Hepatic stellate cell (primary cell): Measurements from ENCODE around the gene SLC34A1.
"Not testable (repeated sequence)": the region's sequence is repeated elsewhere in the genome, so short reads cannot be mapped to it uniquely, and the experiment has no call there.

Experiments used
- DNase-seq: peaks from one replicate; pipeline ENCODE4 v3.0.0; 2011; ENCODE audit warnings: low spot score

Gene SLC34A1

DNA sequence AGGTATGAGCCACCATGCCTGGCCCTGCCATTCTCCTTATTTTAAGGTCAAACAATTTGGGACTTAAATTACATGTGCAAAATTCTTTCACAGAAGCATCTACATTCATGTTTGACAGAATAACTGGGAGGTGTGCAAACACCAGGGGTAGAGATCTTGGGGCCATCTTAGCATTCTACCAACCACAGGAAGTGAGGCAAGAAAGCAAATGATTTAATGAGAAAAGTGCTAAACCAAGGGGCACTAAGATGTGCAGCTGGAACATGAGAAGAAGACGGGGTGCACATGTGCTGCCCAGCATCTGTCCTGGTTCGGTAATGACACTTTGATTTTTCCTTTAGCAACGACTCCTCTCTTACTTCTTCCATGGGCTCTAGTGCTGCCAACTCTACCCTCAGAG lies 26.3 kb downstream of the SLC34A1 start:
- no peak for DNase-seq

DNA sequence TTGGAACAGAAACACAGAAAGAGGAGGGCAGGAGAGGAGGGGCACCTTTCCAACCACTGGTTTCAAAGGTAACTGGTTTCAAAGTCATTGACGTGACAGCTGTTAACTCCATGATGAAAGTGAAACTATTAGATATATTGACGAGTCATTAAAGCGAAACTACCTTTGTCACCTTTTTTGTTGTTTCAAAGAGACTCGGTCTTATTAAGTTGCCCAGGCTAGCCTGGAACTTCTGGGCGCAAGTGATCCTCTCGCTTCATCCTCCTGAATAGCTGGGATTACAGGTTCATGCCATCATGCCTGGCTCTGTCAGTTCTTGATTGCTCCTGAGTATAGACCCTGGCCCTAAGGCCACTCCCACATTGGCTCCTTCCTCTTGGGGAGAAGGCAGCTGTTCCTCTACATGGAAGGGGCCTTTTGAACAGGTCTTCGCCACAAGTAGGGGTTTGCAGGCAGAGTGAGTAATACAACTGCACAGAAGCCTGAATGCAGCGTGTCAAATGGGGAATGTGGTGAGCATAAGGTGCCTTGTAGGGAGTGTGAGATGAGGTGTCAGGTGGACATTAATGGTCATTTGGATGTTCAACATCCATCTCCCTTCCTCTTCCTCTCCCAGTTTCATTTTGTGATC lies 28.5 kb downstream of the SLC34A1 start:
- no peak for DNase-seq

DNA sequence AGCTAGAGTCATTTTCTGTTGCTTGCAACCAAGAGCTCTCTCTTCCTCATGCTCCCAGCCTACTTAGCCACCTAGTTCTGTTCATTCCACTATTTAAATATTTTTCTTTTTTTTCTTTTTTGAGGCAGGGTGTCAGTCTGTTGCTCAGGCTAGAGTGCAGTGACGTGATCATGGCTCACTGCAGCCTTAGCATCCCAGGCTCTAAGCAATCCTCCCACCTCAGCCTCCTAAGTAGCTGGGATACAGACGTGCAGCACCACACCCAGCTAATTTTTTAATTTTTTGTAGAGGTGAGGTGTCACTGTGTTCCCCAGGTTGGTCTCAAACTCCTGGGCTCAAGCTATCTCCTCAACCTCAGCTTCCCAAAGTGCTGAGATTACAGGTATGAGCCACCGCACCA lies 30.2 kb downstream of the SLC34A1 start:
- no peak for DNase-seq

DNA sequence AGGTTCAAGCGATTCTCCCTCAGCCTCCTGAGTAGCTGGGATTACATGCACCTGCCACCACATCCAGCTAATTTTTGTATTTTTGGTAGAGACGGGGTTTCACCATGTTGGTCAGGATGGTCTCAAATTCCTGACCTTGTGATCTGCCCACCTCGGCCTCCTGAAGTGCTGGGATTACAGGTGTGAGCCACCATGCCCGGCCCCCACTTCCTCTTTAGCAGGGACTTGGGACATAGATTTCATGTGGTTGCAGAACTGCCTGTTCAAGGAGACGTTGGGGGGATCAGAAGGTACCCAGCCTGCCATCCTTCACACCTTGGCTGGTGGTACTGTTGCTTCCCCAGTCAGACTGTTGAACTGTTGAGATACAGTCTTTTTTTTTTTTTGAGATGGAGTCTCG lies 32.8 kb downstream of the SLC34A1 start:
- DNase-seq = not testable (repeated sequence)

DNA sequence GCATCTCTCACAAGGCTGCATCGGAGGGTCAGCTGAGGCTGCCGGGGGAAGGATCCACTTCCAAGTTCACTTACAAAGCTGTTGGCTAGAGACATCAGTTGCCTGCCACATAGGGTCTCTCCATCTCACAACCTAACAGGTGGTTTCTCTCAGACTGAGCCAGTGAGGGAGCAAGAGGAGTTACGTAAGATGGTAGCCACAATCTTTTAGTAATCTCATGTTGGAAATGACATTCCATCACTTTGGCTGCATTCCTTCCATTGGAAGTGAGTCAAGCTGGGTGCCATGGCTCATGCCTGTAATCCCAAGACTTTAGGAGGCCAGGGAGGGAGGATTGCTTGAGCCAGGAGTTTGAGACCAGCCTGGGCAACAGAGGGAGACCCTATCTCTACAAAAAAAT lies 34.8 kb downstream of the SLC34A1 start:
- DNase-seq = peak; percentile 40

DNA sequence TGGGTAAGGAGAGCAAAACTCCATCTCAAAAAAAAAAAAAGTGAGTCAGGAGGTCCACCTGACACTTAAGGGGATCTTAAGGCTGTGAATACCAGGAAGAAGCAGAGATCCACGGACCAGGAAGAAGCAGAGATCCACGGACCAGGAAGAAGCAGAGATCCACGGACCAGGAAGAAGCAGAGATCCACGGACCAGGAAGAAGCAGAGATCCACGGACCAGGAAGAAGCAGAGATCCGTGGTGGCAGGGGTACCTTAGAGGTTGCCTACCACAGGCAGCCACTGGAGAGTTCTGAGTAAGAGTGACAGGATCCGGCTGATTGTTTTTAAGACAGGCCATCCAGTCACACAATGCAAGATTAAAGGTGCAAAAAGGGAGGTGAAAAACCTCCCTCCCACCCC lies 36.2 kb downstream of the SLC34A1 start:
- DNase-seq = not testable (repeated sequence)

DNA sequence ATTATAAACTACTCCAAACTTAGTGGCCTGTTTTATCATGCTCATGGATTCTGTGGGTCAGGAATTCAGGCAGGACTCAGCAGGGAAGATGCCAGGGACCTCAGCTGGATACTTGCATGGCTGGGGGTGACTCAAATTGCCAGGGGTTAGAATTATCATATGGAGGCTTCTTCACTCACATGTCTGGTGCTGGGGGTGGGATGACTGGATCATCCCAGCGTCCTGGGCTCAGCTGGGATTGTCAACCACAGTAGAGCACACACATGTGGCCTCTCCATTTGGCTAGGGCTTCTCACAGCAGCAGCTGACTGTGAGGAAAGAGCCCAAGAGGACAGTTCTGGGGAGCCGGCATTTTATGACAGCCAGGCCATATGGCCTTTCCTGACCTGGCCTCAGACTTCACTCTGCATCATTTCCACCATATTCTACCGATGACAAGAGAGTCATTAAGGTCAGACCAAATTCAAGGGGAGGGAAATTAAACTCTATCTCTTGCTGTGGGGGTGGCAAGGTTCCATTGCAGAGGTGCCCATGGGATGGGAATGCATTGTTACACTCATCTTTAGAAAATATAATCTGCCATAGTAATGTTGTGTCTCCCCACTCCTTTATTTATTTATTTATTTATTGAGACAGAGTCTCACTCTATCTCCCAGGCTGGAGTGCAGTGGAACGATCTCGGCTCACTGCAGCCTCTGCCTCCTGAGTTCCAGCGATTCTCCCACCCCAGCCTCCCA lies 37.0 kb downstream of the SLC34A1 start:
- DNase-seq = no peak

DNA sequence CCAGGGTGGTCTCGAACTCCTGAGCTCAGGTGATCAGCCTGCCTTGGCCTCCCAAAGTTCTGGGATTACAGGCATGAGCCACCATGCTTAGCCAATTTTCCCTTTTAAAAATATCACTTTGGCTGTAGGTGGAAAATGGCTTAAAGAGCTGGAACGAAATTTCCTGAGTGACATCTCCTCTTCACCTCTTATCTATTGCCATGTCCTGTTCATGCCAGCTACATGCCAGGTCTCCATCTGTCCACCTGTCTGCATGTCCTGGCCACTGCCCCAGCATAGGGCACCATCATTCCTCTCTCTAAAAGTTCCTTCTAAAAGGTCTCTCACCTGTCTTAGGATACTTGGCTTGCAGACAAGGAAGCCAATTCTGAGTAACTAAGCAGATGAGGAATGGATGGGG lies 39.4 kb downstream of the SLC34A1 start:
- DNase-seq = no peak

DNA sequence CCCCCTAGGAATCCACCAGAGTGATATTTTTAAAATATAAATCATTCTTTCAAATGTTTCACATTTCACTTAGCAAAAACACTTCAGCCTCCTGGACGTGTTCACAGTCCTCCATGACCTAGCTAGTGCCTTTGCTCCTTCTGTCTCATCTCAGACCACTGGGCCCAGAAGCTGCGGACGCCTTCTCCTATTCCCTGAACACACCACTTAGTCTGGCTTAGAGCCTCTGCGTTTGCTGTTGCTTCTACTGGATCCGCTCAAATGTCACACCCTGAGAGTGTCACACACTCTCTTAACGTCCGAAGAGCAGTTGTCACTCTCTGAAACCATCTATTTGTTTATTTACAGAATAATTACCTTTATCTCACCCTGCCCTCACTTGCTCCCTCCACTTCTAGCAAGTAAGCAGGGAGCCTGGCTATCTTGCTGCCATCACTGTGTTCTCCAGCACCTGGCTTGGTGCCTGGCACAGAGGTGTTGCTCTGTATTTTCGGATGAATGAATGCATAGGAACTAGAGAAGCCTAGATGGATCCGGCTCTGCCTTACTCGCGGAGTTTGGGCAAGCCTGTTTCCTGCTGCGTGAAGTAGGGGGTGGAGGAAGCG lies 41.1 kb downstream of the SLC34A1 start:
- no peak for DNase-seq

DNA sequence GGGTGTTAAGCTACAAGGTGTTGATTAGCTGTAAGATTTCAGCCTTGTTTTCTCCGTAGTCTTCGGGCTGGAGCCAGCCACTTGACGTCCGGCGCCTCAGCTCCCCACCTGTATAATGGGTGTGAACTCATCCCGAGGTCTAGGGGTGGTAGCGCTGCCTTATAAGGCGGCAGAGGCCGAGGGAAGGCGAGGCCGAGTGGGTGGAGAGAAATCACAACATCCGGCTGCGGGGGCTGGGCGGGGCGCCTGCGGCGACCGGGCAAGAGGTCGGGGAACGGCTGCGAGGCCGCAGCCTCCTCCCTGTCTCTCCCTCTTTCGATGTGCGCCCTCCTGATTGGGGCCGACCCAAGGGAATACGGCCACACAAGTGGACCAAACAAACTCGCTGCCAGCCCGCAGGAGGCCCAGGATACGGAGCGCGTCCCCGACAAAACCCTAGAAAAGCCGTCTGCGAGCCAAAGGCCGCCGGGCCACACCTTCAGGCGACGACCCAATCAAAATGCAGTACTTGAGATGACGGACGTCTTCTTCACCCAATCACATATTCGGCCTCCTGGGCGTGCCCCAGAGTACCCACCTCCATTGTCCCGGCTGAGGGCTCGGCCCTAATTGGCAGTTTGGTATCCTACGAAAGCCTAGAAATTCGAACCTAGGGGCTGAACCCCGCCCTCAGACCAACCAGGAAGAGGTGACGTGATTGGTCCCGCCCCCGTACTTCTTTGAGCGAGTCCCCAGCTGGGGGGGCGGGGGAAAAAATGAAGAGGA lies 41.7 kb downstream of the SLC34A1 start:
- peak; percentile 100 for DNase-seq

DNA sequence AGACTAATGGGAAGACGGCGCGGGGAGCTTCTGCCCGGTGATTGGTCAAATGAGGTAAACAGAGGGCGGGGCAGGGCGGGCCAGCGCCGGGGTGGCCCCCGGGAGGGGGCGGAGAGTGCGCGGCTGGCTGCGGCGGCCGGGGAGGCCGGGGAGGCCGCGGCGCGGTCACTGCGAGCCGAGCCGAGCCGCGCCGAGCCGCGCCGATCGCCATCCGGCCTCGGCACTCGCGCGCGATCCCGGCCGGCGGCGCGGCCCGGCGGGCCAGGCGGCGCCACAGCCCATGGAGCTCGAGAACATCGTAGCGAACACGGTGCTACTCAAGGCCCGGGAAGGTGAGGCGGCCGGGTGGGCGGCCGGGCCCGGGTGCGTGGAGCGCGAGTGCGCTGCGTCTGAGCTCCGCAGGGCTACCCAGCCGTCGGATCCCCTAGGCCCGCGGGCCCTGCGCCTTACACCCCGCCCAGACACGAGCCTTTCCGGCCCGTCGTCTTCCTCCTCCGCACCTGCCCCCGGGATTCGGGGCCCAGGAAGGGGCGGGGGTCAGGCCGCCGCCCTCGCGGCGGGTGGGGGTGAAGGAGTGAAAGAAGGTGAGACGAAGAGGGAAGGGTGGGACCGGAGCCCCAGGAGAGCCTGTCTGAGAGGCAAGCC lies 42.5 kb downstream of the SLC34A1 start, which contains the start of gene GRK6:
Gene GRK6, plus strand, starts transcription at position 111 of the 645 bp plus-strand sequence. Its CDS starts 170 bp downstream, at position 281.
- peak; percentile 100 for DNase-seq

DNA sequence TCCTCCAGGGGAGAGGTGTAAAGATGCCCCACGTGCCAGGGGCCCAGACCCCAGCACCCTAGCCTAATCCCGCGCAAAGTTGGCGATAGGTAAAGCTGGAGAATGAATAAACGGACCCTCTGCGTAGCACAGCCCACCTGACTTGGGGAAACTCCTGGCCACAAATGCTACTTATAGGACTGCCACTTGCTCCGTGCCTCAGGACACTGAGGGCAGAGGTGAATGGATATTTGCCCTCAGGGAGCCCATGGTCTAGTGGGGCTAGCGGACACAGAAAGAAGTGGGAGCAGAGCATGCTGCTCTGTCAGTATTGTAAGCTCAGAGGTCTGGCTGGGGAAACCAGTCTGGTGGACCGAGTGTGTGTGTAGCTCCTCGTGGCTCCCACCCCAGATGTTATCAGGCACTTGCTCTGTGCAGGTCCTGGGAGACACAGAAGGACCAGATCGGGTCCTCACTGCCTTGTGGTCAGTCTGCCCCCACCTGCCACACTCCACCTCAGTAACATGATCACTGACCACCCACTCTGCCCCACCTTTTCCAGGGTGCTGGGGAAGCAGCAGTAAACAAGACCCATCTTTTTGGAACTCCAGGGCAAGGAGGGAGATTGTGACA lies 43.1 kb downstream of the SLC34A1 start:
- DNase-seq = peak; percentile 29

DNA sequence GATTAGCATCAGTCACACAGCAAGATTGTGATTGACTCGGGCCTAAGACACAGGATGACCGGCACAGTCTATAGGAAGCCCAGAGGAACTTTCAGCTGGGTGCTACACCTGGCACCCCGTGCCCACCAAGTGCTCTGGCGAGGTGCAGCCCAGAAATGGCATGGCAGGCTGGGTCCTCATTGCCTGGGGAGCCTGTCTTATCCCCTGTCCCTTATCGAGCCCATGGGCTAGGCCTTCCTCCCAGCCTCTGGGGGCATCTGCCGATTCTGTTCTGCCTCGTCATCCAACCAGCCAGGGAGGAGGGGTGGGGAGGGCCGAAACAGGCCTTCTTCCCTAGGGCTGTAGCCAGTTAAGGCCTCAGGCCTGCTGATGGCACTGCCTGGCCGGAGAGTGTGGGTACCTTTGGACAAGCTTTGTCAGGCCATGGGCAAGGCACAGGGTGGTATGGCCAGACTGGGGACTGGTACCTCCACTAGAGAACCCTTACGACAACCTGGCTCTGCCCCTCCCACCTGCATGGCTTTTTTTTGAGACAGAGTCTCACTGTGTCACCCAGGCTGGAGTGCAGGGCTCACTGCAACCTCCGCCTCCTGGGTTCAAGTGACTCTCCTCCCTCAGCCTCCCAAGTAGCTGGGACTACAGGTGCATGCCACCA lies 43.8 kb downstream of the SLC34A1 start:
- no peak for DNase-seq

DNA sequence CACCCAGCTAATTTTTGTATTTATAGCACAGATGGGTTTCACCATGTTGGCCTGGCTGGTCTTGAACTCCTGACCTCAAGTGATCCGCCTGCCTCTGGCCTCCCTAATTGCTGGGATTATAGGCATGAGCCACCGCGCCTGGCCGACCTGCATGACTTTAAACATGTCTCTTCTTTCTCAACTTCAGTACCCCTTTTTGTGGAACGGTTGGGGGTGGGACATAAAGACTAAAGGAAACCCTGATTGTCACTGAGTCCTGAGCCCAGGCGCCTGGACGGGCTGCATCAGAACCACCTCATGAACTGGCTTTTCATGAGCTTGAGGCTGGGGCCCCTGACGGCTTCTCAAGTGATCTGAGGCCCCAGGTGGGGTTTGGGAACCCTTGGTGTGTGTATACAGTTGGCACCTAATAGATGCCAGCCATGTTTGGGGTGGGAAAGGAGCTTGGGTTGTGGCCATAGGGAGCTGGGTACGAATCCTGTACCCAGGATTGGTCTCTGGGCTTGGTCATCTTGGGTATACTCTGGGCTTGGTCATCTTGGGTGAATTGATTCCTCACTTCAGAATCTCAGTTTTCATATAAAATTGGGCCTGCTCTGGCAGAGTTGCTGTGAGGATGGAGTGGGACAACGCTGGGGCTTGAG lies 44.5 kb downstream of the SLC34A1 start:
- no peak for DNase-seq

DNA sequence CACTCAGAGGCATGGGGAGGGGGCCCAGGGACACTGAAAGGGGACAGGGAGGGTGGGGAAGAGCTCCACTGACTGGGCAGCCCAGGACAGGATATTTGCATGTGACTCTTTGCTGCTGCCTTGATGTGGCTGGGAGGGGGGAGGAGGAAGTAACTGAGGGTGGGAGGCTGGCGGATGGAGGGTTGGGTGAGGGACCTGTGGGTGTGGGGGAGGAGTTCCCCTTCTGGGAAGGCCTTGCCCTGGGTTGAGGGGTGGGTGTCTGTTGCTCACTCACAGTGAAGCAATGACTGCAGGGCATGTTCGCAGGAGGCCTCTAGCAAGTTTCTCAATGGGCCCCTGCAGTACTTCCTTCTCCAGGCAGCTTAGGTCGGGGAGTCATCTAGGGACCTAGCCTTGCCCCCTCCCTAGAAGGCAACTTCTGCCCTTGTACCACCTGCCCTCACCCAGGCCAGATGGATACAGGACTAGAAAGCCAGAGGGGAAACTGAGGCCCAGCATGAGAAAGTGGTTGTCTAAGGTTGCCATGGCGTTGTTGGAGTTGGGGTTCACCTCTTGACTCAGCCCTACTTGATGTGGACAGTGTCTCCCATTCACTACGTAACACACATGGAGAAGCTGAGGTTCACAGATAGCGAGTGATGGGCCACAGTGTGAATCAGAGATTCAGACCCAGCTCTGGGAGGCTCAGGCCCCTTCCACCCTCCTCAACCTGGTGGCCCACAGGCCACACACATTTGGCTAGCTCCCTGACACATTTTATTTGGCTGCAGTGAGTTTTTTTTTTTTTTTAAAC lies 45.2 kb downstream of the SLC34A1 start:
- DNase-seq = no peak

DNA sequence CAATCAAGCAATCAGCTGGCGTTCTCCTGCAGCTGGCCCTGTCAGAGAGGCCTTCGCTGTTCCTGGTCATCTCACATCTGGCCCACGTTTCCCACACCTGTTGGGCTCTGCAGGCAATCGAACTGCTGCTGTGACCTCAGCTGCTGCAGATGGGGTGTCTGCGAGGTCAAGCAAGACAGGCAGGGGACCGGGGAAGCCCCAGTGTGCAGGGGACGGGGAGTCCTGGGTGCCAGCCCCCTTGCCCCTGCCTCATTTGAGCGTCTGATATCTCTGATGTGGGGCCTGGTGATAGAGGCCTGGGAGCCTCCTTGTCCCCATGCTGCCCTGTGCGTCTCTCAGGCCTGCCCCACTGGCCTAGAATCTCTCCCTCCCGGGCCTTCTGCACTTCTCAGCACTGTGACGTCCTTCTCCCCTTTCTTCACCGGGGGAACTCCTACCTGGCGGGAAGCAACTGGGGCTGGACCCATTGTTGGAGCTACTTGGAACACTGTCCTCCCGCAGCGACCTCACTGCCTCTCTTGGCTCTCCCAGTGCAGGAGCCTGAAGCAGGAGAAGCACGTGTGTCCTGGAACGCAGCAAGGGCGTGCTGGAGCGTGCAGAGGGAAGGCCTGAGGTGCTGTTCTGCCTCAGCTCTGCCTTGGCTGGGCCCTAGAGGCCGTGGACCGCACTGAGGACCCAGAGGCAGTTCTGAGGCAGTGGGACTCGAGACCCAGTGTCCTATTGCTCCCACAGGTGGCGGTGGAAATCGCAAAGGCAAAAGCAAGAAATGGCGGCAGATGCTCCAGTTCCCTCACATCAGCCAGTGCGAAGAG lies 46.1 kb downstream of the SLC34A1 start:
- DNase-seq = no peak

DNA sequence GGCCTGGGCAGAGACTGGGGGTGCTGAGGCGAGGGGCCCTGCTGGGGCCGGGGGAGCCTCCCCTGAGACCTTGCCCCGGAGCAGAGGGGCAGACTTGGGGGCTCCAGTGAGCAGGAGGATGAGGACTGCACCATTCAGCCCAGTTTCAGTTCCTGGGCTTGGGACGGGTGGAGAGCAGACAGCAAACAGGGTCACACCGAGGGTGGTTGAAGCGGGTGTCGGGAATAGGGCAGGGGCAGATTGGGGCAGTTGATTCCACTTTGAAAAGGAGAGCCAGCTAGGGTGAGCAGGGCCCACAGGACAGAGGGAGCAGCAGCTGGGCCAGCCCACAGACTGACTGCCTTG lies 46.7 kb downstream of the SLC34A1 start:
- DNase-seq = no peak

DNA sequence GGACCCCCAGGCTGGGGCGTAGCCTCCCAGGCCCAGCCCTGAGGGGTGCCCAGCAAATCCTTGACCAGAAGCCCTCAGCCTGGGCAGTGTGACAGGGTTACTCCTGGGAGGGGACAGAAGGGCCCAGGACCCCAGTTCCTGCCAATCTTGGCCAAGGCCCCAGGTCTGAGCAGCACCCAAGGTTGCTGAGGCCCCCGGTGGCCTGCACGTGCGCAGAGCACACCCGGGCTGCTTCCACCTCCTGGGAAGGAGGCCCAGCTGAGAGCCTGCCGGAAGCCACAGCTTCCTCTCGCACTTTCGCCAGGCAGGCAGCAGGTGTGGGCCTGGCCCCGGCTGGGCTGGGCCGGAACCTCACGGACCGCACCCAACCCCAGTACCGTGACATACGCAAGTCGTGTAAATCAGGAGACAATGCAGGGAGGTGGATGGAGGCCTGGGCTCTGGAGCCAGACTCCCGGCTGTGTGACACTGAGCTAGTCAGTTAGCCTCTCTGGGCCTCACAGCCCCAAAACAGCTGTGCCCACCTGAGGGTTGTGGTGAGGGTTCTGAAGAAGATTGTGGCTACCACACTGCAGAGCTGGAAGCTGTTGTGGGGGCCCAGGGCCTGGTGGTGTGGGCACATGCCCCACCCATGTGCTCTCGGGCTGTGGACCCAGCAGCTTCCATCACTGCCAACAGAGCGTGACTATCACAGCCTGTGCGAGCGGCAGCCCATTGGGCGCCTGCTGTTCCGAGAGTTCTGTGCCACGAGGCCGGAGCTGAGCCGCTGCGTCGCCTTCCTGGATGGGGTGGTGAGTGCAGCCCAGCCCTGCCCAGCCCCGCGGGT lies 47.3 kb downstream of the SLC34A1 start:
- no peak for DNase-seq
